Small intestine (tissue), 7 donors: Measurements from ENCODE around the gene C1QTNF8. TPM values are rescaled to one million over a fixed set of nuclear protein-coding genes. Genes with fewer than 3 reads are reported as not detected.

ENCODE experiments used
- DNase-seq, 2 donors: peaks; one replicate each; pipeline versions ENCODE4 v3.0.0 to v3.0.0-alpha.2; 2013
- FAIRE-seq: peaks from 2 replicates; lab custom pipeline; 2012; peaks lifted over from hg19 to GRCh38; lab: Jason Lieb, UNC
- H3K27ac ChIP-seq, 3 donors: one replicate each; pipeline ENCODE4 v1.5.1; 2013; ENCODE audit warnings: low read length in 2 of 3, mild to moderate bottlenecking in 2 of 3, control low read depth in 1 of 3, inconsistent platforms in 1 of 3, low read depth in 1 of 3, moderate library complexity in 1 of 3
- H3K27me3 ChIP-seq, 3 donors: one replicate each; pipeline ENCODE4 v1.6.1; 2013; ENCODE audit warnings: low read length in 3 of 3, inconsistent platforms in 1 of 3; ENCODE audit not compliant: control insufficient read depth in 3 of 3, insufficient read depth in 3 of 3
- H3K36me3 ChIP-seq, 3 donors: one replicate each; pipeline ENCODE4 v1.6.1; 2013; ENCODE audit warnings: low read length in 3 of 3, inconsistent platforms in 1 of 3, low read depth in 1 of 3, mild to moderate bottlenecking in 1 of 3, moderate library complexity in 1 of 3; ENCODE audit not compliant: control insufficient read depth in 3 of 3, insufficient read depth in 2 of 3
- H3K4me1 ChIP-seq, 3 donors: one replicate each; pipeline ENCODE4 v1.6.1; 2013; ENCODE audit warnings: low read length in 2 of 3, inconsistent platforms in 1 of 3, low read depth in 1 of 3, mild to moderate bottlenecking in 1 of 3, moderate library complexity in 1 of 3; ENCODE audit not compliant: control insufficient read depth in 3 of 3, insufficient read depth in 2 of 3
- H3K4me3 ChIP-seq, 3 donors: one replicate each; pipeline ENCODE4 v1.5.1; 2013; ENCODE audit warnings: low read length in 3 of 3, control low read depth in 1 of 3, inconsistent platforms in 1 of 3, low read depth in 1 of 3, mild to moderate bottlenecking in 1 of 3, moderate library complexity in 1 of 3
- H3K9me3 ChIP-seq, 2 donors: one replicate each; pipeline ENCODE4 v1.6.1; 2013; ENCODE audit warnings: low read depth in 1 of 2, low read length in 1 of 2; ENCODE audit not compliant: control insufficient read depth in 2 of 2, insufficient read depth in 1 of 2
- WGBS, 3 donors: extraction: QIAGEN DNeasy Blood & Tissue Kit; methylation state at CpG; one replicate each; pipeline ENCODE4 v1.1.7; 2013; 5-methylcytosine and 5-hydroxymethylcytosine counted together
- polyA plus RNA-seq, 4 donors: library from polyadenylated mRNA; stranded (reverse) in 3 of 4; unstranded in 1 of 4; fragments of 200-250 nt in 3 of 4; fragments of 120-200 nt in 1 of 4; gene quantifications; one replicate each; pipeline versions ENCODE4 v1.2.1 to v1.2.3, GENCODE V29; 2013
- donor health status: healthy with polysubstance abuse.
- donor health status: control.
- donor health status: control.
- donor health status: Bipolar disorder and iron deficiency.
- donor health status: healthy.

The C1QTNF8 gene
- polyA plus RNA-seq, 4 donors, result 0.07 TPM; not detected in 3

DNA sequence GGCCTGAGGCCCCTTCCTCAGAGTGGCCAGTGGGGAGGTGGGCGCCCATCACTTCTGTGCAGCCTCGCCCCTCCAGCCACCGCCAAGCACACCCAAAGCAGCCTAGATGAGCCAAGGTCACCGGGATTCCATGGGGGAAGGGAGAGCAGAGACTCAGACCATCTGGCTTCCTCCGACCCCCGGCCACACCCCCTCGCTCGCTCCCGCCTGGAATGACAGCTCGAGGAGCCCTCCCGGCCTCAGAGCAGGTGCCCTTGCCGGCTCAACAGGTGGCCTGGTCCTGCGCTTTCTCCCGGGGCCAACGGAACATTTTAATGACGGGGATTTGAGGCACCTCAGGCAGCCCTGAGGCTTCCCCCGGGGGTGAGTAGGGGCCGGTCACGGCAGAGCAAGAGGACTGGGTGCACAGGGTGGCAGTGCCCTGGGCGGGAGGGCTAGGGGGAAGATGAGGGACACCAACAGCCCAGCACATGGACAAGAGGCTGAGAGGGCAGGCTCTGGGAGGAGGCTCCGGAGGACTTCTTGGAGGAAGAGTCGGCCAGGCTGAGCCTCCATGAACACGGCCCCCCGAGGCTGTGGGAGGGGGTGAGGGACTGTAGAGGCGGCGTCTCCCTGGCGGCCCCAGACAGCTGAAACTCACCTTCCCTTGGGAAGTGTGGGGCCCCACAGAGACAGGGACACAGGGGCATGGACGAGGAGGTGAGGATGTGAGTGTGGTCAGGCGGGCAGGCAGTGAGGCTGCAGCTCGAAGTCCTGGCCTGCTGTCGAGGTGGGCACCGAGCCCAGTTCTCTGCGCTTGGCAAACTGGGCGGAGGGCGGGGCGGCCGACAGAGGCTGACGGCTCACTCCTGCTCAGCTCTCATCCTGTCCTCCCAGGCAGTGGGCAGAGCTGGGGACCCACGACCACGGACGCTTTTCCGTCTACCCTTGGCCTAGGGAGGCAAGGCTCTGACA lies 12.5 kb upstream of the C1QTNF8 start:
- no peaks in the 10 kb centered on the region for H3K36me3 ChIP-seq
- 15 to 38% (median 21%) methylated on average over 38 to 42 of the region's 42 CpGs for WGBS, 3 donors
- H3K4me3 ChIP-seq, result no peak overlapping the region
- DNase-seq (no peak), FAIRE-seq (no peak)
- H3K4me1 ChIP-seq, result no peaks in the 10 kb centered on the region
- H3K9me3 ChIP-seq, result no peaks in the 10 kb centered on the region
- H3K27ac ChIP-seq, result no peak overlapping the region
- H3K27me3 ChIP-seq, result peaks cover 0 to 55% (median 1%) of the 10 kb centered on the region in 3 donors

DNA sequence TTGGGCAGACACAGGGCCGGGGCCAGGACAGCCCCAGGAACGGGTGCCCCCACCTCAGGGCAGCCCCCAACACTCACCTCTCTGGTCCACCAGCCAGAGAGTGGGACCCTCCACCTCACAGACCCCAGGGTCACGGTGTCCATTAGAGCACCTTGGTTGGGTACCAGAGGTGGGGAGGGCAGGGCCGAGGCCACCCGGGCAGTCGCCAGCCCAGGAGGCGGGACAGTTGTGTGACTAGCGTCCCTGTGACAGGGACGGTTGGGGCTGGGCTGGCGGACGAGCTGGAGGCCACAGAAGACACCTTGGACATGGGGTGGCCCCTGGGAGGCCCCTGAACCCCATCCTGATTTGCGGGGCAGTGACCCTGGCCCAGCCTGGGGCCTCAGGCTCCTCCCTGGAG lies 11.7 kb upstream of the C1QTNF8 start:
- DNase-seq (no peak), FAIRE-seq (no peak)
- Histone ChIP-seq H3K27me3 (peaks cover 0 to 53% (median 1%) of the 10 kb centered on the region in 3 donors), H3K27ac (no peak overlapping the region), H3K4me3 (no peak overlapping the region), H3K4me1 (peaks cover 0 to 6% (median 0%) of the 10 kb centered on the region in 3 donors), H3K36me3 (no peaks in the 10 kb centered on the region), H3K9me3 (no peaks in the 10 kb centered on the region)
- WGBS, 3 donors, result 53 to 67% (median 58%) methylated on average over 9 to 12 of the region's 12 CpGs

DNA sequence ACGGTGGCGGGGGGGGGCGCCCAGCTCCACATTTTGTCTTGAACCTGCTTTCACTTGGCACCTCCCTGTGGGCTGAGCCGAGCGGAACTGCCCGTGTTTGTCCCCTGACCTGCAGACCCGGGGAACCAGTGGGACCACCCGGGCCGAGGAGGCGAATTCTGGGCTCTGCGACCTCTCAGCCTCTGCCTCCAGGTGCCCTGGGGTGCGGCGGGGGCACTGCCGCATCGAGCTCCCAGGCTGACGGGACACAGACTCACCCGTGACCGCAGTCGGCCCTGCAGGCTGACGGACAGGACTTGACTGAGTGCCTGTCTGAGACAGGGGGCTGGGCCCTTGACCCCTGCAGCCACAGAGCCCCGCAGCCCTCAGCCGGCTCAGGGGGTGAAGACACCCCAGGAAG lies 11.1 kb upstream of the C1QTNF8 start:
- no peaks in the 10 kb centered on the region for H3K9me3 ChIP-seq
- no peak for DNase-seq
- FAIRE-seq, result no peak
- WGBS, 3 donors, result 60 to 70% (median 62%) methylated on average over 19 to 22 of the region's 22 CpGs
- H3K4me3 ChIP-seq, result no peak overlapping the region
- no peak overlapping the region for H3K27ac ChIP-seq
- peaks cover 0 to 6% (median 0%) of the 10 kb centered on the region in 3 donors for H3K4me1 ChIP-seq
- H3K27me3 ChIP-seq, result peaks cover 0 to 47% (median 1%) of the 10 kb centered on the region in 3 donors
- no peaks in the 10 kb centered on the region for H3K36me3 ChIP-seq

DNA sequence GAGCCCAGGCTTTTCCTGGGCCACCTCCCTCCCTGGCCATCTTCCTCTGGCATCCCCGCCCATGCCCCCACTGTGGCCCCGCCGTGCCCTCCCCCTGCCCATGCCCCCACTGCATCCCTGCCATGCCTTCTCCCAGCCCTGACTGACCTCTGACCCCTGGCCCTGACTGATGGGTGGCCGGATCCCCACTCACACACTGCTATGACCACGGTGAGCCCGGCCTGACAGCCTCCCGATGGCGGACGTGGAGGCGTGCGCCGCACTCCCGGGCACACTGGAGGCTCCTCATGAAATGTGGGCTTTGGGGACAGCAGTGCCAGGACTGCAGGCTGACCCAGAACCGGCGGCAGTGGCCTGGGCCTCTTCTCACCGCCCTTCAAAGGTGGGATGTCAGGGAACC lies 10.6 kb upstream of the C1QTNF8 start:
- peaks cover 0 to 6% (median 0%) of the 10 kb centered on the region in 3 donors for H3K4me1 ChIP-seq
- no peaks in the 10 kb centered on the region for H3K36me3 ChIP-seq
- no peak overlapping the region for H3K4me3 ChIP-seq
- no peak overlapping the region for H3K27ac ChIP-seq
- WGBS, 3 donors, result 58 to 78% (median 60%) methylated on average over 16 of the region's 16 CpGs
- H3K27me3 ChIP-seq, result peaks cover 0 to 44% (median 1%) of the 10 kb centered on the region in 3 donors
- no peak for FAIRE-seq
- no peaks in the 10 kb centered on the region for H3K9me3 ChIP-seq
- DNase-seq, result no peak

DNA sequence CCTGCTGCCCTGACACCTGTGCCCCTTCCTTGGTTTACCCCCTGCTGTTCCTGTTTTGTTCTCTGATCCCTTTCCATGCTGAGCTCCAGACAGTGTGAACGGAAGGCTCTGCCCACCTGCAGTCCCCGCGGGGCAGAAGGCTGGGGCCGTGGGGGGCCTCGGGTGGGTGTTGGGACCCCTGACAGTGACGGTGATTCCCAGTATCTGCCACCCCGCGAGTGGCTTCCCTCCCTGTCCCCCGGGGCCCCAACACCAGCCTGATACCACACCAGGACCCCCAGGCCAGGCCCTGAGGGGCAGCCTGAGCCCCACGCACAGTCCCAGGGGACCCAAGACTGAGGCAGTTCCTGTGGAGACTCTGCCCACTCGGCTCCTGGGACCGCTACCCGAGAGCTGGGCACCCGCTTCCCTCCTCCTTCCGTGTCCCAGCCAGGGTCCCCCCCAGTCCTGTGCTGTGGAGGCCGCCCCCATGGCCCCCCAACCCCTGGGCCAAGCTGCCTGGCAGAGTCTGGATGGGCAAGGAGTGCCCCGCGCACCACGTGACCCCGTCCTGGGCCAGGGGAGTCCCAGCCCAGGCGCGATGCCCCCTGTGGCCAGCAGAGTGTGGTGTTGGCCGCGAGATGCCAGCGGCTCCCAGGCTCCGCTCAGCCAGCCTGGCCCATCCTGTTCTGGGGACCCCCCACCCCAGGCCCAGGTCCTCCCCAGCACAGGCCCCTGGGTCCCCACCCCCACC lies 10.0 kb upstream of the C1QTNF8 start:
- no peaks in the 10 kb centered on the region for H3K36me3 ChIP-seq
- FAIRE-seq, result no peak
- no peak overlapping the region for H3K27ac ChIP-seq
- peak; percentile 58 to 67 for DNase-seq
- H3K4me3 ChIP-seq, result no peak overlapping the region
- 29 to 34% (median 31%) methylated on average over 20 to 26 of the region's 26 CpGs for WGBS, 3 donors
- H3K27me3 ChIP-seq, result peaks cover 0 to 48% (median 2%) of the 10 kb centered on the region in 3 donors
- peaks cover 0 to 6% (median 0%) of the 10 kb centered on the region in 3 donors for H3K4me1 ChIP-seq
- H3K9me3 ChIP-seq, result no peaks in the 10 kb centered on the region

DNA sequence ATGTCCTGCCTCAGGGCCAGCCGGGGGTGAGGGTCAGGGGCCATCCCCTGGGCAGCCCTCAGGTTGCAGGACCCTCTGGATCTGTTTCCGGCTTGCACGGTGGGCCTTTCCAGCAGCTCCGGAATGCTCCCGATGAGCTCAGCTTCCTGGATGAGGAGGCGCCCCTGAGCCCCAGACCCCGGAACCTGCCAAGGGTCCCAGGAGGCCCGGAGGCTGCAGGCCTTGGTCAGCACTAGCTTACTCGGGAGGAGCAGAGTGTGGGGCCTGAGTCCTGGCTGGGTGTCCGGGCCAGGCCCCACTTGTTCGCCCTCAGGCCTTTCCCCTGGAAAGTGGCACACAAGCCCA lies 7.6 kb upstream of the C1QTNF8 start:
- Histone ChIP-seq H3K27me3 (peaks cover 5 to 46% (median 5%) of the 10 kb centered on the region in 3 donors), H3K27ac (no peak overlapping the region), H3K9me3 (no peaks in the 10 kb centered on the region), H3K4me1 (peaks cover 0 to 16% (median 0%) of the 10 kb centered on the region in 3 donors), H3K4me3 (no peak overlapping the region), H3K36me3 (no peaks in the 10 kb centered on the region)
- WGBS, 3 donors, result 35 to 38% (median 36%) methylated on average over 8 to 11 of the region's 11 CpGs
- FAIRE-seq, result no peak
- no peak for DNase-seq

DNA sequence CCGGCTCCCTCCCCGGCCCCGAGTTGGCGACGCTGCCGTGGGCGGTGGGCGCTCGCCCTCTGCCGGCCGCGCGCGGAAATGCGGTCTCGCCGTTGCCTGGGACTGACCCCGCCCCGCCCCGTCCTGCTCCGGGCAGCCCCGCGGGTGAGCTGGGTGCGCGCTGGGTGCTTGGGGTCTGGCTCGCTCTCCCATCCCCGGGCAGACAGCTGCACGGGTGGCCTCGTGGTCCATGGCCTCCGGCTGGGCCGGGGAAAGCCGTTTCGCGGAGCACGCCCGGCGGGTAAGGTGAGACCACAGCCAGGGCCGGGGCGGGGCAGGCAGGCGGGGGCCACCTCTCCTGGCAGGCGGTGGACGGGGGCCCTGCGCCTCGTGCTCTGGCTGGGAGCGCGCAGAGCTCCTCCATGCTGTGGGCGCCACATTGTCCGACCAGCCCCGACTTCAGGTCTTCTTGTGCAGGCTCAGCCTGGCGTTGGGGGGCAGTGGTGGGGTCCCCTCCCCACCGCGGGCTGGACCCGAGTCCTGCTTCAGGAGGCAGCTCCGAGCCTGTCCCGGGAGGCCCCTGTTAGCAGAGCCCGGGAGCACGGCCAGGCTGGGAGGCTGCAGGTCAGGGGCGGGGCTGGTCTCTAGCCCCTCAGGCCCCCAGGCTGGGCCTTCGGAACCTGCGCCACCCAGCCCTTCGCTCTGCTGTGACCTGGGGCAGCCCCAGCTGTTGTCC lies 7.0 kb upstream of the C1QTNF8 start:
- Histone ChIP-seq H3K4me1 (peaks cover 0 to 16% (median 0%) of the 10 kb centered on the region in 3 donors), H3K27ac (no peak overlapping the region), H3K9me3 (no peaks in the 10 kb centered on the region), H3K36me3 (no peaks in the 10 kb centered on the region), H3K4me3 (no peak overlapping the region), H3K27me3 (peaks cover 5 to 40% (median 6%) of the 10 kb centered on the region in 3 donors)
- 5 to 7% (median 6%) methylated on average over 30 to 61 of the region's 61 CpGs for WGBS, 3 donors
- DNase-seq (peak; percentile 31 to 73), FAIRE-seq (no peak)

DNA sequence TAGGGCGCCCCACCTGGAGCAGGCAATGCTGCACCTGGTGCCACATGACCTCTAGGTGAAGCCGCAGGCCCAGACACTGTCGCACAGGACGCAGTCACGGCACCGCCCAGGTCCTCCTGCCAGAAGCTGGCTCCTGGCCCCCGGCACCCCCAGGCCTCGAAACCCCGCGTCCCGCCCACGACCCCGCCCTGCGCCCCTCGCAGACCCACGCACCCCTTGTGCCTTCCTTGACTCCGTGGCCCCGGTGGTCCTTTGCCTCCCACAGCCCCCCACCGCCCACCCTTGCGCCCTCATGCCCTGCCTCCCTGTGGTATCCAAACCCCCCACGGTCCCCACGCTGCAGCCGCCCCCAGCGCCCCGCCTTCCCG lies 6.3 kb upstream of the C1QTNF8 start:
- Histone ChIP-seq H3K27me3 (peaks cover 5 to 33% (median 12%) of the 10 kb centered on the region in 3 donors), H3K4me3 (no peak overlapping the region), H3K36me3 (no peaks in the 10 kb centered on the region), H3K27ac (no peak overlapping the region), H3K4me1 (peaks cover 0 to 16% (median 0%) of the 10 kb centered on the region in 3 donors), H3K9me3 (no peaks in the 10 kb centered on the region)
- FAIRE-seq (no peak), DNase-seq (no peak)
- WGBS, 3 donors, result 45 to 69% (median 54%) methylated on average over 6 to 25 of the region's 26 CpGs
